ENCODE data around the gene TSC1.

The TSC1 gene

DNA sequence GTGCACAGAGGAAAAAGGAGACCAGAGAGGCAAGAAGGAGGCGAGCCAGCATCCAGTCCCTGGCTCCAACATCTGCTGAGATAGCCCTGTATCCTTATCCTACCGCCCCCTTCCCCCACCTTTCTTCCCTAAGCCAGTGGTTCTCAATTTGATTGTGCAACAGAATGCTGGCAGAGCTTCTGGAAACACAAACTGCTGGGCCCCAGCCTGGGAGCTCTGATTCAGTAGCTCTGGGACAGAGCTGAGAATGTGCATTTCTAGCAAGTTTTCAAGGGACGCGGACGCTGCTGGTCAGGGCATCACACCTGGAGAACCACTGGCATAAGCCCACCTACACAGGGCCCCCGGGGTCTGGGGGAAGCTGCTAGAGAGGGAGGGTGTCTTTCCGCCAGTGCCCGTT lies 87.4 kb downstream of the TSC1 start:
- peaks cover 0 to 8% (median 3%) of the 10 kb centered on the region in 5 donors for H3K27me3 ChIP-seq (ENCODE audit: control insufficient read depth in 5 of 5, insufficient read depth in 4 of 5, low read length in 5 of 5)
- peaks cover 0 to 13% (median 10%) of the 10 kb centered on the region in 5 donors for H3K4me1 ChIP-seq (ENCODE audit: control insufficient read depth in 5 of 5, insufficient read depth in 5 of 5, low read length in 5 of 5)
- no peak overlapping the region for H3K4me3 ChIP-seq (ENCODE audit: low read depth in 1 of 5, low read length in 5 of 5)
- H3K27ac ChIP-seq (ENCODE audit: low read depth, low read length): no peak overlapping the region
- H3K9me3 ChIP-seq (ENCODE audit: control insufficient read depth in 5 of 5, low read length in 5 of 5): no peaks in the 10 kb centered on the region
- H3K36me3 ChIP-seq (ENCODE audit: control insufficient read depth in 5 of 5, insufficient read depth in 5 of 5, low read length in 5 of 5): no peaks in the 10 kb centered on the region
- H3K9ac ChIP-seq (ENCODE audit: low read length in 5 of 5): no peak overlapping the region

DNA sequence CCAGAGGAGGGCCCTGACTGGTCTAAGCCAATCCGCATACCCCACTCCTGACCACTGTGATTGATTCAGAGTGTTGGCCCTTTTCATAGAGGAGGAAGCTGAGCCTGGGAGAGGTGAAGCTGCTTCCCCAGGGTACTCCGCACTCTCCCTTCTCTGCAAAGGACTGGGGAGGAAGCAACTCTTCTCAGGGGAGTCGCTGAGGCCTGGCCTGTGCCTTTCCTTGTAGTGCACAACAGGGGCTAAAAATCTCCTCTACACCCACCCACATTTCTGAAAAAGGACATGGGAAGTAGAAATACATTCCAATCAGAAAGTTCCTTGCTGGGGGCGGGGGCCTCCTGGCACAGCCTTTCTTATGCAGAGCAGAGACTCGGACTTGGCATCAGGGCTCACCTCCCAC lies 88.5 kb downstream of the TSC1 start:
- H3K27ac ChIP-seq (ENCODE audit: low read depth, low read length): no peak overlapping the region
- peaks cover 0 to 8% (median 2%) of the 10 kb centered on the region in 5 donors for H3K27me3 ChIP-seq (ENCODE audit: control insufficient read depth in 5 of 5, insufficient read depth in 4 of 5, low read length in 5 of 5)
- H3K9me3 ChIP-seq (ENCODE audit: control insufficient read depth in 5 of 5, low read length in 5 of 5): no peaks in the 10 kb centered on the region
- H3K4me1 ChIP-seq (ENCODE audit: control insufficient read depth in 5 of 5, insufficient read depth in 5 of 5, low read length in 5 of 5): peaks cover 0 to 13% (median 10%) of the 10 kb centered on the region in 5 donors
- H3K4me3 ChIP-seq (ENCODE audit: low read depth in 1 of 5, low read length in 5 of 5): no peak overlapping the region
- no peaks in the 10 kb centered on the region for H3K36me3 ChIP-seq (ENCODE audit: control insufficient read depth in 5 of 5, insufficient read depth in 5 of 5, low read length in 5 of 5)
- H3K9ac ChIP-seq (ENCODE audit: low read length in 5 of 5): no peak overlapping the region

DNA sequence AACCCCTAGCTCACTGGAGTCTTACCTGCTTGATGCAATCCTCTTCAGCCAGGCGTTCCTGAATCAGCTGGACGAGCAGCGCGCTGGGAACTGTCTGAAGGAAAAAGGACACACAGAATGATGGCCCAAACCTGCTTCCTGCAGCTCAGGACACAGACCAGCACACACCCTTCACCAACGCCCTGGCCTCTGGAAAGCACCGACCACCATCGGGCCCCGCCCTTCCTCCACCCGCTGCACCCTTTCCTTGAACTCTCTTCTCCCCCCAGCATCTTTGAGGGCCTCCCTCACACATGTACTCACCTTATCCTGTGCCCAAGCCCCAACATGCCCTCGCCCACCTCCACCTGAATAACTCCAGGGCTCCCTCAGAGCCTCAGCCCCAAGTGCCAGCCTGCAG lies 89.6 kb downstream of the TSC1 start:
- Histone ChIP-seq H3K4me3 (ENCODE audit: low read depth in 1 of 5, low read length in 5 of 5) (no peak overlapping the region), H3K9ac (ENCODE audit: low read length in 5 of 5) (no peak overlapping the region), H3K4me1 (ENCODE audit: control insufficient read depth in 5 of 5, insufficient read depth in 5 of 5, low read length in 5 of 5) (peaks cover 0 to 13% (median 10%) of the 10 kb centered on the region in 5 donors)

DNA sequence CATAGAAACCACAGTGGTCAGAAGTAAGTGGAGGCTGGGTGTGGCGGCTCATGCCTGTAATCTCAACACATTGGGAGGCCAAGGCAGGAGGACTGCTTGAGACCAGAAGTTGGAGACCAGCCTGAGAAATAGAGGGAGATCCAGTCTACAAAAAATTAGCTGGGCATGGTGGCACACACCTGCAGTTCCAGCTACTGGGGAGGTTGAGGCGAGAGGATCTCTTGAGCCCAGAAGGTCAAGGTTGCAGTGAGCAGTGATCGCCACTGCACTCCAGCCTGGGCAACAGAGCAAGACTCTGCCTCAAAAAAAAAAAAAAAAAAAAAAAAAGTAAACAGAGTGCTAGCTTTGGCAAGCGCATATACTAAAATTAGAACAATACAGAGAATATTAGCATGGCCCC lies 90.9 kb downstream of the TSC1 start:
- no peaks in the 10 kb centered on the region for H3K9me3 ChIP-seq (ENCODE audit: control insufficient read depth in 5 of 5, low read length in 5 of 5)
- no peaks in the 10 kb centered on the region for H3K36me3 ChIP-seq (ENCODE audit: control insufficient read depth in 5 of 5, insufficient read depth in 5 of 5, low read length in 5 of 5)
- H3K27ac ChIP-seq (ENCODE audit: low read depth, low read length): no peak overlapping the region
- H3K27me3 ChIP-seq (ENCODE audit: control insufficient read depth in 5 of 5, insufficient read depth in 4 of 5, low read length in 5 of 5): peaks cover 0 to 2% (median 0%) of the 10 kb centered on the region in 5 donors
- peaks cover 0 to 13% (median 10%) of the 10 kb centered on the region in 5 donors for H3K4me1 ChIP-seq (ENCODE audit: control insufficient read depth in 5 of 5, insufficient read depth in 5 of 5, low read length in 5 of 5)
- H3K9ac ChIP-seq (ENCODE audit: low read length in 5 of 5): no peak overlapping the region
- H3K4me3 ChIP-seq (ENCODE audit: low read depth in 1 of 5, low read length in 5 of 5): no peak overlapping the region

More for the DNA sequence above, 89.6 kb downstream of the TSC1 start:
- H3K9me3 ChIP-seq (ENCODE audit: control insufficient read depth in 5 of 5, low read length in 5 of 5): no peaks in the 10 kb centered on the region
- no peaks in the 10 kb centered on the region for H3K36me3 ChIP-seq (ENCODE audit: control insufficient read depth in 5 of 5, insufficient read depth in 5 of 5, low read length in 5 of 5)
- no peak overlapping the region for H3K27ac ChIP-seq (ENCODE audit: low read depth, low read length)
- H3K27me3 ChIP-seq (ENCODE audit: control insufficient read depth in 5 of 5, insufficient read depth in 4 of 5, low read length in 5 of 5): peaks cover 0 to 2% (median 0%) of the 10 kb centered on the region in 5 donors

DNA sequence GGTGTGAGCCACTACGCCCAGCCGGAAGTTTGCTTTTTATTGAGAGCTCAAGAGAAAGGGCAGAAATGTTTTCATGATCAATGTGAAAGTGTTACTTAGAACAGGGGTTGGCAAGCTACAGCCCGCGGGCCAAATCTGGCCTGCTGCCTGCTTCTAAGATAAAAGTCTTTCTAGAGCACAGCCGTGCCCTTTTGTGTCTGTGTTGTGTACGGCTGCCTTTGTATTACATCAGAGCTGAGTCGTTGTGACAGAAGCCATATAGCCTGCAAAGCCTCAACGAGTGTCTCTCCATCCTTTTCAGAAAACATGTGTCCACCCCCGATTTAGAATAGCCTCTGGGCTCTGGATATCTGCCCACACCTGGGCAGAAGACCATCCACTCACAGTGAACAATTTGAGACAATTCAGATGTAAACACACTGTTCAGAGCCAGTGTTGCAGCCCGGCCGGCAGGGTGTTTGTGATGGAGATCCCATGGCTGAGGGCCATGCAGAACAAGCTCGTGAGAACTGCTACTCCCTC lies 95.2 kb downstream of the TSC1 start:
- Histone ChIP-seq H3K4me3 (ENCODE audit: low read depth in 1 of 5, low read length in 5 of 5) (no peak overlapping the region), H3K9ac (ENCODE audit: low read length in 5 of 5) (no peak overlapping the region), H3K27ac (ENCODE audit: low read depth, low read length) (no peak overlapping the region), H3K27me3 (ENCODE audit: control insufficient read depth in 5 of 5, insufficient read depth in 4 of 5, low read length in 5 of 5) (no peaks in the 10 kb centered on the region), H3K4me1 (ENCODE audit: control insufficient read depth in 5 of 5, insufficient read depth in 5 of 5, low read length in 5 of 5) (no peaks in the 10 kb centered on the region), H3K36me3 (ENCODE audit: control insufficient read depth in 5 of 5, insufficient read depth in 5 of 5, low read length in 5 of 5) (no peaks in the 10 kb centered on the region), H3K9me3 (ENCODE audit: control insufficient read depth in 5 of 5, low read length in 5 of 5) (no peaks in the 10 kb centered on the region)

GRCh38 chr9:132846918-132847515 lies 97.4 kb downstream of the TSC1 start:
- no peaks in the 10 kb centered on the region for H3K27me3 ChIP-seq (ENCODE audit: control insufficient read depth in 5 of 5, insufficient read depth in 4 of 5, low read length in 5 of 5)
- no peaks in the 10 kb centered on the region for H3K9me3 ChIP-seq (ENCODE audit: control insufficient read depth in 5 of 5, low read length in 5 of 5)
- H3K9ac ChIP-seq (ENCODE audit: low read length in 5 of 5): no peak overlapping the region
- no peak overlapping the region for H3K4me3 ChIP-seq (ENCODE audit: low read depth in 1 of 5, low read length in 5 of 5)
- no peaks in the 10 kb centered on the region for H3K4me1 ChIP-seq (ENCODE audit: control insufficient read depth in 5 of 5, insufficient read depth in 5 of 5, low read length in 5 of 5)
- no peaks in the 10 kb centered on the region for H3K36me3 ChIP-seq (ENCODE audit: control insufficient read depth in 5 of 5, insufficient read depth in 5 of 5, low read length in 5 of 5)
- H3K27ac ChIP-seq (ENCODE audit: low read depth, low read length): no peak overlapping the region

GRCh38 chr9:132846109-132846917 lies 98.1 kb downstream of the TSC1 start:
- Histone ChIP-seq H3K27ac (ENCODE audit: low read depth, low read length) (no peak overlapping the region), H3K4me1 (ENCODE audit: control insufficient read depth in 5 of 5, insufficient read depth in 5 of 5, low read length in 5 of 5) (no peaks in the 10 kb centered on the region), H3K27me3 (ENCODE audit: control insufficient read depth in 5 of 5, insufficient read depth in 4 of 5, low read length in 5 of 5) (no peaks in the 10 kb centered on the region), H3K4me3 (ENCODE audit: low read depth in 1 of 5, low read length in 5 of 5) (no peak overlapping the region), H3K9me3 (ENCODE audit: control insufficient read depth in 5 of 5, low read length in 5 of 5) (no peaks in the 10 kb centered on the region), H3K36me3 (ENCODE audit: control insufficient read depth in 5 of 5, insufficient read depth in 5 of 5, low read length in 5 of 5) (no peaks in the 10 kb centered on the region), H3K9ac (ENCODE audit: low read length in 5 of 5) (no peak overlapping the region)

DNA sequence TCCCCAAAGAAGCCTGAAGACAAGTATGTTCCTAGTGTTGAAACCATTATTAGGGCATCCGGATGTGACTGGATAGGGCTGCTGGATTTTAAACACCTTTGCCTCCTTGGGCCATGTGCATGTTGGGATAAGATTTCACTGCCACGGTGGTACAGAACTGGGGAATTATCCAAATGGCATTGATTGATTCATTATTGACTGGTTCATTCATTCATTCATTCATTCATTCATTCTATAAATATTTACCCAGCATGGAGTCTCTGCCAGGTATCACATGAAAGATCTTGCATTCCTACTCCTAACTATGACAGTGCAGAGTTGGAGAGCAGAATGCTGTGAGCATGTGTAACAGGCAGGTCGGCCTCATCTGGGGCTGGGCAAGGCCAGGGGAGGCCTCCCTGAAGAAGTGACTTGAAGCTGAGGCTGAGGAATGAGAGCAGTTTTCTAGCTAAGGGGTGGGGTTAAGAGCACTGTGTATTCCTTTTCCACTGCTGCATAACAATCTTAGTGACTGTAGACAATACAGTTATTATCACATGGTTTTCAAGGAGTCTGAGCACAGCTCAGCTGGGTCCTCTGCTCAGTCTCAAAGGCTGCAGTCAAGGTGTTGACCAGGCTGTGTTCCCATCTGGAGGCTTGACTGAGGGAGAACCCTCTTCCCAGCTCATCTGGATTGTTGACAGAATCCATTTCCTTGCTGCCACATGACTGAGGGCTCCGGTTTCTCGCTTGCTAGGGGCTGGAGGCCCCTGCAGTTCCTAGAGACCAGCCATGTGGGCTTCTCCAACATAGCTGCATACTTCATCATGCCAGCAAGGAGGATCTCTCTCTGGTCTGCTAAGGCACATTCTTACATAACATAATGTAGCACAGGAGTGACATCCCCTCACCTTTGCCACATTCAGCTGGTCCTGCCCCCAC lies 102.0 kb downstream of the TSC1 start:
- no peaks in the 10 kb centered on the region for H3K9me3 ChIP-seq (ENCODE audit: control insufficient read depth in 5 of 5, low read length in 5 of 5)
- no peak overlapping the region for H3K4me3 ChIP-seq (ENCODE audit: low read depth in 1 of 5, low read length in 5 of 5)
- H3K9ac ChIP-seq (ENCODE audit: low read length in 5 of 5): no peak overlapping the region
- no peaks in the 10 kb centered on the region for H3K36me3 ChIP-seq (ENCODE audit: control insufficient read depth in 5 of 5, insufficient read depth in 5 of 5, low read length in 5 of 5)
- H3K27me3 ChIP-seq (ENCODE audit: control insufficient read depth in 5 of 5, insufficient read depth in 4 of 5, low read length in 5 of 5): peaks cover 0 to 2% (median 0%) of the 10 kb centered on the region in 5 donors
- no peaks in the 10 kb centered on the region for H3K4me1 ChIP-seq (ENCODE audit: control insufficient read depth in 5 of 5, insufficient read depth in 5 of 5, low read length in 5 of 5)
- H3K27ac ChIP-seq (ENCODE audit: low read depth, low read length): no peak overlapping the region
